Right hindlimb (tissue), 1 donor: Measurements from ENCODE around the gene ADCY4.
A peak's percentile ranks its signal among the peaks of the same experiment; 100 is the strongest.
"Not testable (repeated sequence)": the region's sequence is repeated elsewhere in the genome, so short reads cannot be mapped to it uniquely, and the experiment has no call there.

Experiments used
- DNase-seq: peaks from one replicate; pipeline ENCODE4 v3.0.0-alpha.2; 2018

Gene ADCY4

GRCh38 chr14:24338843-24339242 is 4.0 kb upstream of the ADCY4 start:
- no peak for DNase-seq

GRCh38 chr14:24337824-24338175 is 2.9 kb upstream of the ADCY4 start:
- no peak for DNase-seq

DNA sequence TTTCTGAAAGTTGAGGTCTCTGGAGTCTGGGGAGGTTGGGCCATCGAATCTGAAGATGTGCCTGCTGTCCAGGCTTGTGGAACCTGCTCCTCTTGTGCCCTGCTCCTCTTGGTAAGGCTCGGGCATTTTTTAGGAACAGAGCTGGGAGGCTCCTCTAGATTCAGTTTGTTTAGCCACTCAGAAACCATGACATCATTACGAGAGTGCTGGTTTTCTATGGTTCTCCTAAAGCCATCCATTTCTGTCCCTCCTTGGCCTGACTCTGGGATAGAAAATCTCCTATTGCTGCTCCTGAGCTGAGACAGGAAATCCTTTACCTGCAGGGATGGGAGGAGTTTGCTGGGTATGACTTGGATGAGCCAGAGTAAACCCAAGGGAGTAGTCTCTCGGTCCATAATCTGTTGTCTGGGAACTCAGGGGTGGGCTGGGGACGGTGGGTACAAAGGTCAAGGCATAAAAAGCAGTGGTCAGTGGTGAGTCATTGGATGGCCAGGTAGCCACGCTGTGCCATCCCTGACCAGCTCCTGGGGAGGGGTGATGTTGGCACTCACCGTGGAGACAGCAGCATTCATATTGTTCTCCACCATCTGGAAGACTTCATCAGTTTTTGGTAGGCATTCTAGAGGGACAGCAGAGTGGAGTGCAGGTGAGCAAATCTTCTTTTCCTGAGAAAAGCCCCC is 2.4 kb upstream of the ADCY4 start:
- no peak for DNase-seq

- no peak for DNase-seq
Measured at GRCh38 chr14:24335461-24336171, 745 bp upstream of the ADCY4 start.

DNA sequence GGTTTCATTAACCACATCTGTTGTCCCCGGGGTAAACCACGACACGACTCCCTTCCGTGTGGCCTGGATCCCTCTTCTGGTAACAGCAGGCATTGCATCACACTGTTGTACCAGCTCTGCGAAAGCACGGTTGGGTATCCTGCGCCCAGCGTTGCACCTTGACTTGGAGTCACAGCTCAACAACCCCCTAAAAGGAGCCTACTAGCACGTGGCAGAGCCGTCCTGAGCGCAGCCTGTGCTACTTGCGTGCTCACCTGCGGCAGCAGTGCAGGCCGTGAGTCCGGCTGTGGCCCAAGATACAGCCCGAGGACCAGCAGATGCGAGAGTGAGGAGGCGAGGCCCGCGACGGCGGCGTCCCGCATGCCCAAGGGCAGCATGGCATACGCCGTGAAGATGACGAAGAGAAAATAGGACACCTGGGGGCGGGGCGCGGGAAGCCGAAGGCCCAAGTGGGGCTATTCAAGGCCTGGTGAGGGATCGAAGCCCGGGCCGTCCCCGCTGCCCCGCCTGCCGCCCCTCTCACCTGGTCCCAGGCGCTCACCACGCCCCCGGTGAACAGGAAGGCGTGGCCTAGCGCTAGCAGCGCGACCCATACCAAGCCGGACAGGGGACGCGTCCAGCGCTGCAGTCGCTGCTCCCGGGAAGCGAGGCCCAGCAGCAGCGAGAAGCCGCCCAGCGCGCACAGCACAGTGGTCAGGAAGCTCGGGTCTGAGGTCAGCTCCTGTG is 2.4 kb downstream of the ADCY4 start:
- peak; percentile 74 for DNase-seq

GRCh38 chr14:24331731-24332267 is 3.1 kb downstream of the ADCY4 start:
- DNase-seq = no peak

DNA sequence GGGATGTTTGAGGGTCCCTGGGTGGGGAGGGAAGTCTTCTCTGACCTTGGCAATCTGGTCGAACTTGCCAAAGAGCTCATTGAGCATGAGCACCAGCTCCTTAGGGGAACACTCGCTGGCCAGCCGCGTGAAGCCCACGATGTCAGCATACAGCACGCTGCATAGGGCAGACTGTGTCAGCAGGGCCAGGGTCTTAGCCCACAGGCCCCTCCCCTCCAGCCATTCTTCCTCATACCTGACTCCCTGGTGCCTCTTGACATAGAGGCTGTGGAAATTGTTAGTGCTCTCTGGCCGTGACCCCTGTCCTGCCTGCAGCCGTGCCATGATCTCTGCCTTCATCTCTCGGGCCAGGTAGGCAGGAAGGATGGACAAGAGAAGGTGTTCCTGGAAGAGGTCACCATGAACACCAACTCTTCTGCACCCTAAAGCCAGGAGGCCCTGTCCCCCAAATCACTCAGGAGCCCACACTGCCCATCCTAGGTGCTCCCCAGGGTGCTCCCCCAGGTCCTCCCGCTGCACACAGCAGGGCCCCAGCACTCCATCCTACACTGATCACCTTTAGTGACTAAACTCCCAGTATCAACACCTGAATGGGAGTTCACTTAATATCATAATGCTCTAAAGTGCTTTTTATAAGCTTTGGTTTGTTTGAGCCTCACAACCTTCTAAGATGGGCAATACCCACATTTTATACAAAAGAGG is 3.7 kb downstream of the ADCY4 start:
- no peak for DNase-seq

DNA sequence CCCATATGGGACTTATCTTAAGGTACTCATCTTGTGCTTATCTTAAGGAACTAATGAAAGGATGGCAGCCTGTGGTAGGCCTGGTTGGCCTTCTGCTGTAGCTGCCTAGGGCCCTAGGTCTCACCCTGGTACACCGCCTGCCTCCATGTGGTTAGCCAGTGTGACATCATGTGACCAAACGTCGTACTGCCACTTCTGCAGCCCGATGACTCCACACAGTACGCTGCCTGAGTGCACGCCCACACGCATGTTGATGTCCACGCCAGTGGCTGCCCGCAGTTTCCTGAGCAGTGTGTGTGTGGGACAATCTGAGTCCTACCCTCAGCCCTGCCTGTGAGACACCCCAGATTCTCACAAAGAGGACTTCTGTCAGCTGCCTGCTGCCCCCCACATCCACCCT is 5.1 kb downstream of the ADCY4 start:
- no peak for DNase-seq

- DNase-seq = no peak
Measured at GRCh38 chr14:24329073-24329663, 5.7 kb downstream of the ADCY4 start.

- DNase-seq = not testable (repeated sequence)
Measured at GRCh38 chr14:24327914-24328313, 7.0 kb downstream of the ADCY4 start.

- DNase-seq = no peak
Measured at GRCh38 chr14:24327303-24327702, 7.6 kb downstream of the ADCY4 start.

DNA sequence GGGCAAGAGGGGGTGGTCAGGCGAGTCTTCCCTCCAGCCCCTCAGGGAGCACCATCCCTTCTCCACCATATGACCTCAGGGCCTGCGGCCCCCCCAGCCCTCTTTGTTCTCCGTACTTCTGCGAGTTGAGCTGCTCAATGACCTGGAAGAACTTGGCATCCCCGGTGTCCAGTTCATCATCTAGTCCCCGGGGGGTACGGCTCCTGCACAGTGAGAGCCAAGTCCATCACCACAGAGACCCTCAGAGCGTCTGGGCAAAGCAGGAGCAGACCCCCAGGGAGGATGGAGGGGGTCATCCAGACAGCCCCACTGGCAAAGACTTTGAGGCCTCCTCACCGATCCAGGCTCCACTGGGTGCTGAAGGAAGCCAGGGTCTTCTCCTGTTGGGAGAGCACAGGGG is 8.9 kb downstream of the ADCY4 start:
- no peak for DNase-seq

DNA sequence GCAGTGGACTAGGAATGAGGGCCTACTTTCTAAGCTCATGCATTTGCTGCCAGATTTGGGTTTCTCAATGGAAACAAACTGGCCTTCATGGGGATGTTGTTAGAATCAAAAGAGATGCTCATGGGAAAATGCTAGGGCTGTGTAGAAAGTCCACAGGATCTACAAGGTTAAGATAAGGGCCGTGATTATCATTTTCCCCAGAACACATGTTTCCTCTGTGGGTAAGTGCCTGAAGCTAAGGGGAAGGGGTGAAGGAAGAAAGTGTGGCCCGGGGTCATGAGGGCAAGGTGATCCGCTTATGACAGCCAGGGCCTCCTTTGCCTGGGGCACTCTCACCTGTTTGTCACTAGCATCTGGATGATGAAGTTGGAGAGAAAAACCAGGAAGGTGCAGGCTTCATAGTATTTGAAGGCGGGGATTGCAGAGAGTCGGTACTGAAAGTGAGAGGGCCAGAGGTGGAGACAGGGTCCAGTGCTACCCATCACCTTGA is 9.8 kb downstream of the ADCY4 start:
- DNase-seq = no peak

- DNase-seq = no peak
Measured at GRCh38 chr14:24324024-24324423, 10.8 kb downstream of the ADCY4 start.

GRCh38 chr14:24323341-24323740 is 11.5 kb downstream of the ADCY4 start:
- no peak for DNase-seq

- DNase-seq = no peak
Measured at GRCh38 chr14:24322672-24323071, 12.2 kb downstream of the ADCY4 start.

- no peak for DNase-seq
Measured at GRCh38 chr14:24321212-24321975, 13.5 kb downstream of the ADCY4 start.

DNA sequence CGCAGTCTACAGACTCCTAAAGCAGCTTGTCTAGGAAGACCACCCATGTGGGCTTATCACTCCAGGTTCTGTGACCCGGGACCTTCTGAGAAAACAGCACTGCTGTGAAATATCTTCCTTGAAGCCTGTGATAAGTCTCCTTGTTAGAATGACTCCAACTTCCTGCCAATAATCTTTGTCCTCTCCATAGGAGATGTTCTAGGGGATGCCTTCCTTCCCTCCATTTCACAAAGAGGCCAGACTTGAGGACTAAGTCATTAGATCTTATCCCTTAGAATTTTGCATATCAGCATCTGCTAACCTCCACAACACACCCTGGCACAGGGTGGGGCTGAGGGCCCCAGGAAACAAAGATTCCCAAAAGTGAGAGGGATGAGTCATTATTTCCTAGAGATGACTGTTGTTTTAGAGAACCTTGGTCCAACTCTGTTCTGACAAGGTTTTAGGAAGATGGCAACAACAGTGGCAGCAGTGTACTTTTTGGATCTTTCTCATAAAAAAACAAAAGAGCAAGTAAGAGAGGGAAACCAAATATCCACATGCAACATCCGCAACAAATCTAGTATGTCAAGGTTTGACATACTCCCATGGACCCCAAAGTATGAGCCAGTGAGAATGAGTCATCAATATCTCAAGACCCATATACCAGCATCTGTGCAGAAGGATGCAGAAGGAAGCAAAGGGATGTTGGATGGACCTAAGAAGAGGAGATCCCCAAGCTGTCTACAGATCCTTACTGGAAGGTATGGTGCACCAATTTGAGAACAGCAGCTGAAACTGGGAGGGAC is 17.5 kb downstream of the ADCY4 start:
- no peak for DNase-seq

- DNase-seq = no peak
Measured at GRCh38 chr14:24316597-24316950, 18.3 kb downstream of the ADCY4 start.

DNA sequence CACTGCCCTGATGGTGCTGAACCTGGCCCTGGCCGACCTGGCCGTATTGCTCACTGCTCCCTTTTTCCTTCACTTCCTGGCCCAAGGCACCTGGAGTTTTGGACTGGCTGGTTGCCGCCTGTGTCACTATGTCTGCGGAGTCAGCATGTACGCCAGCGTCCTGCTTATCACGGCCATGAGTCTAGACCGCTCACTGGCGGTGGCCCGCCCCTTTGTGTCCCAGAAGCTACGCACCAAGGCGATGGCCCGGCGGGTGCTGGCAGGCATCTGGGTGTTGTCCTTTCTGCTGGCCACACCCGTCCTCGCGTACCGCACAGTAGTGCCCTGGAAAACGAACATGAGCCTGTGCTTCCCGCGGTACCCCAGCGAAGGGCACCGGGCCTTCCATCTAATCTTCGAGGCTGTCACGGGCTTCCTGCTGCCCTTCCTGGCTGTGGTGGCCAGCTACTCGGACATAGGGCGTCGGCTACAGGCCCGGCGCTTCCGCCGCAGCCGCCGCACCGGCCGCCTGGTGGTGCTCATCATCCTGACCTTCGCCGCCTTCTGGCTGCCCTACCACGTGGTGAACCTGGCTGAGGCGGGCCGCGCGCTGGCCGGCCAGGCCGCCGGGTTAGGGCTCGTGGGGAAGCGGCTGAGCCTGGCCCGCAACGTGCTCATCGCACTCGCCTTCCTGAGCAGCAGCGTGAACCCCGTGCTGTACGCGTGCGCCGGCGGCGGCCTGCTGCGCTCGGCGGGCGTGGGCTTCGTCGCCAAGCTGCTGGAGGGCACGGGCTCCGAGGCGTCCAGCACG is 18.9 kb downstream of the ADCY4 start:
- DNase-seq = no peak
